Memory B cell (primary cell): ENCODE results near the gene ZNF516.
A peak's percentile ranks its signal among the peaks of the same experiment; 100 is the strongest.

Experiments
- ATAC-seq: fragments of 150-1000 bp; cut with Tn5 transposase; 2 replicates; pipeline ENCODE4 v1.10.0; 2021; ENCODE audit warnings: low read depth, mild to moderate bottlenecking, moderate library complexity
- DNase-seq, 2 donors: peaks; one replicate each; pipeline ENCODE4 v3.0.0; 2022; ENCODE audit warnings: low spot score in 2 of 2
- H3K27ac Mint-ChIP-seq: one replicate; pipeline ENCODE4 v1.8.0; 2022; ENCODE audit warnings: mild to moderate bottlenecking, moderate library complexity, mixed read lengths
- H3K27me3 Mint-ChIP-seq: one replicate; pipeline ENCODE4 v1.8.0; 2022; ENCODE audit warnings: mixed read lengths
- H3K36me3 Mint-ChIP-seq: one replicate; pipeline ENCODE4 v1.8.0; 2022; ENCODE audit warnings: mild to moderate bottlenecking, mixed read lengths
- H3K4me1 Mint-ChIP-seq: one replicate; pipeline ENCODE4 v1.8.0; 2022; ENCODE audit warnings: mixed read lengths
- H3K4me3 Mint-ChIP-seq: one replicate; pipeline ENCODE4 v1.8.0; 2022; ENCODE audit warnings: mild to moderate bottlenecking, moderate library complexity, mixed read lengths
- H3K9me3 Mint-ChIP-seq: one replicate; pipeline ENCODE4 v1.8.0; 2022; ENCODE audit warnings: mixed read lengths

Gene ZNF516

GRCh38 chr18:76490670-76491472, 4.2 kb downstream of the ZNF516 start:
- Mint-ChIP-seq H3K4me3 (peak overlapping the region; percentile 86), H3K36me3 (no peaks in the 10 kb centered on the region), H3K9me3 (no peaks in the 10 kb centered on the region), H3K27me3 (peaks cover 9% of the 10 kb centered on the region), H3K27ac (peak overlapping the region; percentile 87), H3K4me1 (peaks cover 12% of the 10 kb centered on the region)
- DNase-seq = peak in 1 of 2 donors; percentile 30
- peak; percentile 26 for ATAC-seq

GRCh38 chr18:76490033-76490432, 5.0 kb downstream of the ZNF516 start:
- peaks cover 15% of the 10 kb centered on the region for H3K4me1 Mint-ChIP-seq
- H3K27me3 Mint-ChIP-seq = peaks cover 13% of the 10 kb centered on the region
- no peak for DNase-seq
- no peak for ATAC-seq
- H3K9me3 Mint-ChIP-seq = no peaks in the 10 kb centered on the region
- H3K4me3 Mint-ChIP-seq = no peak overlapping the region
- no peak overlapping the region for H3K27ac Mint-ChIP-seq
- no peaks in the 10 kb centered on the region for H3K36me3 Mint-ChIP-seq

- peaks cover 17% of the 10 kb centered on the region for H3K4me1 Mint-ChIP-seq
- H3K4me3 Mint-ChIP-seq = no peak overlapping the region
- no peak for DNase-seq
- H3K27me3 Mint-ChIP-seq = peaks cover 13% of the 10 kb centered on the region
- H3K9me3 Mint-ChIP-seq = no peaks in the 10 kb centered on the region
- ATAC-seq = no peak
- no peak overlapping the region for H3K27ac Mint-ChIP-seq
- no peaks in the 10 kb centered on the region for H3K36me3 Mint-ChIP-seq
Measured at GRCh38 chr18:76489081-76489480, 6.0 kb downstream of the ZNF516 start.

- DNase-seq (no peak), ATAC-seq (no peak)
- Mint-ChIP-seq H3K4me3 (no peak overlapping the region), H3K27me3 (peaks cover 13% of the 10 kb centered on the region), H3K36me3 (no peaks in the 10 kb centered on the region), H3K9me3 (no peaks in the 10 kb centered on the region), H3K27ac (no peak overlapping the region), H3K4me1 (peaks cover 13% of the 10 kb centered on the region)
Measured at GRCh38 chr18:76488190-76488589, 6.9 kb downstream of the ZNF516 start.

DNA sequence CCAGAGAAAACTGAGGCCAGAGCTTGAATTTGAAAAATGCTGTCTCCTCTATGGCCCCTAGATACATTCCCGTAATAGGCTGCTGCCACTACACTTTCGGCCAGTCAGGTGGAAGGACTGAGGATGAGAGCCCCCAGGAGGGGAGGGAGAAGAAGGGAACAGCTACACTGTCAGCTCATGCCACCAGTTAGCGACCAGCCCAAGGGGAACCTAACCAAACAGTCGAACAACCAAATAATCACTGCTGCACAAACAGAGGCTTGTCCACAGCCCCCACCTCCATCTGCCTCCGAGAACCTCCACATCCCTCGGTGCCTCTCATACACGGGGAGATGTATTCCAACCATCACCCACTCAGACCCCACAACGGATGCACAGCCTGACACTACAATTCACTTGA, 7.3 kb downstream of the ZNF516 start:
- H3K4me1 Mint-ChIP-seq = peaks cover 13% of the 10 kb centered on the region
- no peaks in the 10 kb centered on the region for H3K9me3 Mint-ChIP-seq
- H3K27me3 Mint-ChIP-seq = peaks cover 13% of the 10 kb centered on the region
- no peak overlapping the region for H3K27ac Mint-ChIP-seq
- no peak overlapping the region for H3K4me3 Mint-ChIP-seq
- ATAC-seq (no peak), DNase-seq (no peak)
- H3K36me3 Mint-ChIP-seq = no peaks in the 10 kb centered on the region

- ATAC-seq (no peak), DNase-seq (no peak)
- H3K36me3 Mint-ChIP-seq = no peaks in the 10 kb centered on the region
- H3K4me3 Mint-ChIP-seq = no peak overlapping the region
- H3K27ac Mint-ChIP-seq = no peak overlapping the region
- H3K27me3 Mint-ChIP-seq = peaks cover 13% of the 10 kb centered on the region
- no peaks in the 10 kb centered on the region for H3K9me3 Mint-ChIP-seq
- peaks cover 13% of the 10 kb centered on the region for H3K4me1 Mint-ChIP-seq
Measured at GRCh38 chr18:76487070-76487469, 8.0 kb downstream of the ZNF516 start.

DNA sequence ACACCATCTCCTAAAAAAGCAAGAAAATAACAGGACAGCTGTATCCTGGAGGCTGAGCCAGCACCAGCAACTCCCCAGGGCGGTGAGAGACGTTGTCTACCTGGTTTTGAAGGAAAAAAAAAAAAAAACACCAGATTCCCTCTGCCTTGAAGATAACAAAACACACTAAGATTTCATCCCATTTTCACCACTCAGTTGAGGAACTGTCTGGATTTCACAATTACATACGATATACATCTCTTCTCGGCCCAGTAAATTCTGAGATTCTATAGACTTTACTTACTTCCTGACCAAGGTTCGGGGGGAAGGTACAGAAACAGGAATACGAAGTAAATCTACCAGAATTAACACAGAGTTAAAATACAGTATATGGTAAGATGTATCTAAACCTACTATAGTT, 8.5 kb downstream of the ZNF516 start:
- no peaks in the 10 kb centered on the region for H3K36me3 Mint-ChIP-seq
- H3K4me1 Mint-ChIP-seq = peaks cover 13% of the 10 kb centered on the region
- DNase-seq (no peak), ATAC-seq (no peak)
- H3K9me3 Mint-ChIP-seq = no peaks in the 10 kb centered on the region
- H3K27me3 Mint-ChIP-seq = peaks cover 13% of the 10 kb centered on the region
- no peak overlapping the region for H3K4me3 Mint-ChIP-seq
- no peak overlapping the region for H3K27ac Mint-ChIP-seq

- Mint-ChIP-seq H3K27me3 (peaks cover 13% of the 10 kb centered on the region), H3K9me3 (no peaks in the 10 kb centered on the region), H3K4me1 (peaks cover 13% of the 10 kb centered on the region), H3K36me3 (no peaks in the 10 kb centered on the region), H3K4me3 (no peak overlapping the region), H3K27ac (no peak overlapping the region)
- no peak for DNase-seq
- no peak for ATAC-seq
Measured at GRCh38 chr18:76486038-76486437, 9.0 kb downstream of the ZNF516 start.

DNA sequence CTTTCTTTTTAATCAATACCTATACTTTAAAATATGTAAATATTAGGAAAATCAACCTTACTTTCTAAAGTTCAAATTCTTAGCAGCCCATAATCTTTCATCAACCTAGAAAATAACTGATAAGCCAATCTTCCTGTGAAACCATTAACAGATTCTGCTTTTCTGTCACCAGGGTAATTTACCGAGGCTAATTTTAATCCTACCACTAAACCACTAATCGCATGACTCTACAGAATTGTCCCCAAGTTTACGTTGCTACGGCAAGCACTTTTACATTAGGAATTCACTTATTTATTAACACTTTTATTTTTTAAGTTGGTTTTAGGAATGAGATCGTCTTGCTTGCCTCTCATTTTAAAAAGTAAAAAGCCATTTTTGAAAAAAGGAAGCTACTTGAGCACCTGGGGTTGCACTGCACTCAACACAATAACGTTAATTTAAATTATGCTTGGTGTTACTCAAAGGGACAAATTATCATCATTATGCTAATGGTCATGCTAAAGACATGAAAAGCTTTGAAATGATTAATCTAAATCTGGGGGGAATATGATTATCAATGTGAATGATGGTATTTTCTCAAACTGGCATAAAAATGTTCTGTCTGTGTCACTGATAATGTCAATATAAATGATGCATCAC, 10.2 kb downstream of the ZNF516 start:
- H3K27me3 Mint-ChIP-seq = peaks cover 8% of the 10 kb centered on the region
- DNase-seq (no peak), ATAC-seq (peak; percentile 35)
- no peak overlapping the region for H3K4me3 Mint-ChIP-seq
- no peaks in the 10 kb centered on the region for H3K9me3 Mint-ChIP-seq
- H3K4me1 Mint-ChIP-seq = peaks cover 8% of the 10 kb centered on the region
- no peak overlapping the region for H3K27ac Mint-ChIP-seq
- no peaks in the 10 kb centered on the region for H3K36me3 Mint-ChIP-seq

- Mint-ChIP-seq H3K36me3 (no peaks in the 10 kb centered on the region), H3K4me3 (no peak overlapping the region), H3K9me3 (no peaks in the 10 kb centered on the region), H3K27me3 (peaks cover 8% of the 10 kb centered on the region), H3K27ac (no peak overlapping the region), H3K4me1 (peaks cover 8% of the 10 kb centered on the region)
- ATAC-seq (no peak), DNase-seq (no peak)
Measured at GRCh38 chr18:76483780-76484179, 11.3 kb downstream of the ZNF516 start.

- DNase-seq (no peak), ATAC-seq (no peak)
- peaks cover 7% of the 10 kb centered on the region for H3K27me3 Mint-ChIP-seq
- peaks cover 8% of the 10 kb centered on the region for H3K4me1 Mint-ChIP-seq
- H3K36me3 Mint-ChIP-seq = no peaks in the 10 kb centered on the region
- no peak overlapping the region for H3K4me3 Mint-ChIP-seq
- H3K27ac Mint-ChIP-seq = no peak overlapping the region
- H3K9me3 Mint-ChIP-seq = no peaks in the 10 kb centered on the region
Measured at GRCh38 chr18:76482971-76483691, 11.9 kb downstream of the ZNF516 start.

DNA sequence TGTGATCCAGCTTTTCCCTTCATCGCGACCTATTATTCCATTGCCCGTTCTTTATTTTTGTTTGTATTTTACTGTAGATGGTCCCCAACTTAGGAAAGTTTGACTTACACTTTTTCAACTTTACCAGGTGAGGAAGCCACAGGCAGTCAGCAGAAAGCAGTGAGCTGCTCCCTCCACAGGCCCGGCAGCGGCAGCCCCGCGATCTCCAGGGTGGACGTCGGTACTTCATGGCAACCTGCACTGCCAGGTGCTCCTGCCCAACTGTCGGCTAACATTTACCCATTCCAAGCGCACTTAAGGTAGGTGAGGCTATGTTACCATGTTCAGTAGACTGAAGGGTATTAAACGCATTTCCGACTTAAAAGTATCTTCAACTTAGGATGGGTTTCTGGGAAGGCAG, 12.8 kb downstream of the ZNF516 start:
- no peak overlapping the region for H3K4me3 Mint-ChIP-seq
- DNase-seq (no peak), ATAC-seq (no peak)
- H3K4me1 Mint-ChIP-seq = peaks cover 10% of the 10 kb centered on the region
- H3K36me3 Mint-ChIP-seq = no peaks in the 10 kb centered on the region
- H3K9me3 Mint-ChIP-seq = no peaks in the 10 kb centered on the region
- no peak overlapping the region for H3K27ac Mint-ChIP-seq
- H3K27me3 Mint-ChIP-seq = peaks cover 7% of the 10 kb centered on the region

DNA sequence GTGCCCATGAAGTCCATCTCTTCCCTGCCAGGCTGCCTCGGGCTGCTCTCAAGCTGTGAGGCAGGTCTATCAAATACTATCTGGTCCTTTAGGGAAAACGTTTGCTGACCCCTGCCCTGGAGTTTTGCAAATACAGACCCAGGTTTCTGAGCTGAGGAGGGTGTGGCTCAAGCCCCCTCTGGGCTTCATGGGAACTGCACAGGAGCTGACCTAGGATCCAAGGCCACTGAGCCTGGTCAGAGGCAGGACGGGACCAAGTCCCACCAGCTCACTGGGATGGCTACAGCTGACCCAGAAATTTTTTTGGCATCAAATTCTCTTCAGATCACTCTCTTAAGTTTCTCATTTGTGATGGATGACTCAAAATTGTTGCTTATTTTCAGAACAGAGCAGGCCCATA, 14.1 kb downstream of the ZNF516 start:
- Mint-ChIP-seq H3K4me1 (peaks cover 8% of the 10 kb centered on the region), H3K9me3 (no peaks in the 10 kb centered on the region), H3K36me3 (no peaks in the 10 kb centered on the region), H3K4me3 (no peak overlapping the region), H3K27ac (no peak overlapping the region), H3K27me3 (peaks cover 5% of the 10 kb centered on the region)
- no peak for DNase-seq
- no peak for ATAC-seq
